Measurements from ENCODE around the gene PLEKHG7.

GRCh38 chr12:92814584-92814983 is 111.8 kb downstream of the PLEKHG7 start:
- TF ChIP-seq CTCF (optimal IDR thresholded peaks at IDR 0.05 in 1 of 3, IDR thresholded peaks at IDR 0.05 in 1 of 3, conservative IDR thresholded peaks at IDR 0.05 in 1 of 3; ENCODE audit: extremely low read depth in 1 of 3, insufficient read depth in 2 of 3, low read length in 3 of 3) (no peak), EZH2 (IDR thresholded peaks at IDR 0.05; ENCODE audit: low read length) (no peak)
